ENCODE measurements around the gene ATP2B2. TPM values are rescaled to one million over a fixed set of nuclear protein-coding genes. Genes with fewer than 3 reads are reported as not detected.

The ATP2B2 gene
- total RNA-seq, 2 donors from 2014 or later, result 0.07 to 0.11 TPM

DNA sequence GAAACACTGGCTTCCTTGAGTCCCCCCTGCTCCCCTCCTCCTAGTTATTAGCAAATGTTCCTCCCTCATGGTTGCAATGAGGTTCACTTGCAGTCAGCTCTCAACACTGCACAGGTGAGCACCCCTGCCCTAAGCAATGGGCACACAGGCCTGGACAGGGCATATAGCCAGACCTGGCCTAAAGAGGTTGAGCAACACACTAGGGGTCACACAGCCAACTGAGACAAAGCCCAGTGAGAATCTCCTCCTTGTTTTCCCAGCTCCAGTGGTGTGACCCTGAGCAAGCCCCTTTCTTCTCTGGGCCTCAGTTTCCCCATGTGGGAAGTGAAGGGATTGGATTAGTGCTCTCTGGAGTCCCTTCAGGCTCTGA is 49.9 kb downstream of the ATP2B2 start:
- H3K27ac ChIP-seq, result no peak overlapping the region
- H3K36me3 ChIP-seq, result no peaks in the 10 kb centered on the region
- TF ChIP-seq, protein P1, sequence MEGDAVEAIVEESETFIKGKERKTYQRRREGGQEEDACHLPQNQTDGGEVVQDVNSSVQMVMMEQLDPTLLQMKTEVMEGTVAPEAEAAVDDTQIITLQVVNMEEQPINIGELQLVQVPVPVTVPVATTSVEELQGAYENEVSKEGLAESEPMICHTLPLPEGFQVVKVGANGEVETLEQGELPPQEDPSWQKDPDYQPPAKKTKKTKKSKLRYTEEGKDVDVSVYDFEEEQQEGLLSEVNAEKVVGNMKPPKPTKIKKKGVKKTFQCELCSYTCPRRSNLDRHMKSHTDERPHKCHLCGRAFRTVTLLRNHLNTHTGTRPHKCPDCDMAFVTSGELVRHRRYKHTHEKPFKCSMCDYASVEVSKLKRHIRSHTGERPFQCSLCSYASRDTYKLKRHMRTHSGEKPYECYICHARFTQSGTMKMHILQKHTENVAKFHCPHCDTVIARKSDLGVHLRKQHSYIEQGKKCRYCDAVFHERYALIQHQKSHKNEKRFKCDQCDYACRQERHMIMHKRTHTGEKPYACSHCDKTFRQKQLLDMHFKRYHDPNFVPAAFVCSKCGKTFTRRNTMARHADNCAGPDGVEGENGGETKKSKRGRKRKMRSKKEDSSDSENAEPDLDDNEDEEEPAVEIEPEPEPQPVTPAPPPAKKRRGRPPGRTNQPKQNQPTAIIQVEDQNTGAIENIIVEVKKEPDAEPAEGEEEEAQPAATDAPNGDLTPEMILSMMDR (IDR thresholded peaks at IDR 0.05), result no peak
- no peaks in the 10 kb centered on the region for H3K4me1 ChIP-seq
- no peaks in the 10 kb centered on the region for H3K9me3 ChIP-seq
- no peaks in the 10 kb centered on the region for H3K27me3 ChIP-seq
- intact Hi-C loops (cut with DNase I), result no loop called here
- DNase-seq, result no peak
- no peak overlapping the region for H3K4me3 ChIP-seq
- H3K9ac ChIP-seq (ENCODE audit: low read depth in 2 of 2, low read length in 2 of 2), result no peak overlapping the region

- H3K4me1 ChIP-seq, result no peaks in the 10 kb centered on the region
- H3K9ac ChIP-seq (ENCODE audit: low read depth in 2 of 2, low read length in 2 of 2), result no peak overlapping the region
- no peaks in the 10 kb centered on the region for H3K36me3 ChIP-seq
- no peak for DNase-seq
- intact Hi-C loops (cut with DNase I), result no loop called here
- no peak overlapping the region for H3K4me3 ChIP-seq
- TF ChIP-seq, protein P1 (IDR thresholded peaks at IDR 0.05), result no peak
- H3K27ac ChIP-seq, result no peak overlapping the region
- no peaks in the 10 kb centered on the region for H3K27me3 ChIP-seq
- H3K9me3 ChIP-seq, result no peaks in the 10 kb centered on the region
These were observed 50.4 kb downstream of the ATP2B2 start for GRCh38 chr3:10454907-10455544.

DNA sequence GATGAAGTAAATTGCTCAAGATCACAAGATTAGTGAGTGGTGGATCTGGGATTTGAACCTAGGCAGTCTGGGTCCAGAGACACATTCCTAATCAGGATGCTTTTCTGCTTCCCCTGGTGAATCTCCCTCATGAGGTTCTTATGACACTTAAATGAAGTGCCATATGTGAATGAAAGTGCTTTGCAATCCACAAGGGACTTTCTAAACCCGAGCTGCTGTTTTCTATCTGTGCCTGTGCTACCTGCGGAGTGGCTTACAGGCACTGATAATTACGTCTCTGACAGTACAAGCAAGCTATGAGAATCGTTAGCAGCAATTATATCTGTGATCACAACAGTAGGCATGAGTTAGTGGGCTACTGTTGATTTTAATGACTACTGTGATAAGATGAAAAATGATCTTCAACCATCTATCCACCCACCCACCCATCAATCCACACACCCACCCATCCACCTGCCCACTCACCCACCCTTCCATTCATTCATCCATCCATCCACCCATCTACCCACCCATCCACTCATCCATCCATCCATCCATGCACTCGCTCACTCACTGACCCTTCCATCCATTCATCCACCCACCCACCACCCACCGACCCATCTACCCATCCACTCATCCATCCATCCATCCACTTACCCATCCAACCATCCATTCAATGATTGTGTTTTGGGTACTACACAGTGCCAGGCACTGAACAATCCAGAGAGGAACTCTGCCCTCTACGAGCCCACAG is 51.8 kb downstream of the ATP2B2 start:
- Histone ChIP-seq H3K9ac (ENCODE audit: low read depth in 2 of 2, low read length in 2 of 2) (no peak overlapping the region), H3K36me3 (no peaks in the 10 kb centered on the region), H3K27me3 (no peaks in the 10 kb centered on the region), H3K4me3 (no peak overlapping the region), H3K4me1 (no peaks in the 10 kb centered on the region), H3K9me3 (no peaks in the 10 kb centered on the region), H3K27ac (no peak overlapping the region)
- intact Hi-C loops (cut with DNase I), result no loop called here
- no peak for DNase-seq
- TF ChIP-seq, protein P1 (IDR thresholded peaks at IDR 0.05), result no peak

DNA sequence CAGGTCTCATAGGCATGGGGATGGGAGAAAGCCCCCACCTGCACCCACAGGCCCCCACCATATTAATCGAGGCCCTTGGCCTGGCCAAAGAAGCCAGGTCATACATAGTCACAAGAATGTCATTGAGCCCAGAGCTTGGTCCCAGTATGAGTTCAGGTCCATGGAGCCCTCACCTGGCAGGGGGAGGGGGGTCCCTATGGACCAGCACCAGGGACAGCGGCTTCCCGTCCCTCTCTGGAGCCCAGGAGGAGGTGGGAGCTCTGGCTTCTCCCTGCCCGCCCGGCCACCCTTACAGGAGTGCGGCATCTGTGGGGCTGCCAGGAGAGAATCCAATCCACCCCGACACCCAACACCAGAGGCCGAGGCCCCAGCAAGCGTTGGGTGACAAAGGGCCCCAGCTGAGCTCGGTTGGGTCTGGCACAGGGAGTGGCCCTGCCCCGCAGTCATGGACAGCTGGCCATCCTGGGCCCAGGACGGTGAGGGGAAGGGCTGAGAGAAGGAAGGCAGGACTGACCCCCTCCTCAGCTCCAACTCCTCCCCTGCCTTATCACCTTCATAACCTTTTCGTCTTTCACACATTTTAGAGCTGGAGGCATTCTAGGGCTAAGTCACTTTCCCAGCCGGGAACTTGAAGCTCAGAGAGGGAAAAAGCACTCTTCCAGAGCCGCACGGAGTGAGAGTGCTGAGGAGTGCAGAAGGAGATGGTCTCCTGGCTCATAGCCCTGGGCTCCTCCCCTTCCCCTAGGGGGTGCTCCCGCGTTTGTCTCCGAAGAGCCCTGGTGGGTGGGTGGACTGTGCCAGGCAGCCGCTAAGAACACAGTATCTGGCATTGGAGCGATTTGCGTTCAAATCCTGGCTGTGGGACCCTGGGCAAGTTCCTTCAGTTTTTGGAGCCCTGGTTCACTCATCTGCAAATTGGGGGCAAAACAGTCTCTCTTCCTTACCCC is 54.6 kb downstream of the ATP2B2 start:
- Histone ChIP-seq H3K9ac (ENCODE audit: low read depth in 2 of 2, low read length in 2 of 2) (no peak overlapping the region), H3K4me3 (no peak overlapping the region), H3K9me3 (no peaks in the 10 kb centered on the region), H3K4me1 (no peaks in the 10 kb centered on the region), H3K27ac (no peak overlapping the region), H3K27me3 (no peaks in the 10 kb centered on the region), H3K36me3 (no peaks in the 10 kb centered on the region)
- intact Hi-C loops (cut with DNase I), result no loop called here
- TF ChIP-seq, protein P1 (IDR thresholded peaks at IDR 0.05), result no peak
- DNase-seq, result no peak

DNA sequence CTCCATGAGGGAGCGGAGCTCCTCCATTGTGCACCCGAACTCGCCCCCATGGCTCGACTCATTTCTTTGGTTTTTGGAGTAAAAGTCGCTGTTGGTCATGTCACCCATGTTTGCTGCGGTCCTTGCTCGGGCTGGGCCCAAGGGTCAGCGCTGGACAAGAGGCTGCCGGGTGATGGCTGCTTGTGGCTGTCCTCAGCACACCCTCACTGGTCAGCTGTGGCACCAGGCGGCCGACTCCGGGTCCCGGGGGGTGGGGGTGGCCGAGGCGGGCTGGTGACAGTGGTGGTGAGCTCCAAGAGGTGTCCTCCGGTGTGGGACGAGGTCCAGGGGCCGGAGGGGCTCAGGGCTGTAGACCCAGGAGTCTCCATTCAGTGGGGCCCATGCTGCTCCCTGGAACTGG is 56.0 kb downstream of the ATP2B2 start:
- Histone ChIP-seq H3K36me3 (no peaks in the 10 kb centered on the region), H3K27me3 (no peaks in the 10 kb centered on the region), H3K9me3 (no peaks in the 10 kb centered on the region), H3K9ac (ENCODE audit: low read depth in 2 of 2, low read length in 2 of 2) (no peak overlapping the region), H3K4me3 (no peak overlapping the region), H3K4me1 (no peaks in the 10 kb centered on the region), H3K27ac (no peak overlapping the region)
- DNase-seq, result no peak
- TF ChIP-seq, protein P1 (IDR thresholded peaks at IDR 0.05), result no peak
- intact Hi-C loops (cut with DNase I), result no loop called here
